CD4-positive, alpha-beta T cell treated with Interleukin-21 for 1 hour (primary cell): ENCODE data around the gene ROBO1.

Source experiments
- DNase-seq: peaks from one replicate; pipeline ENCODE4 v3.0.0-alpha.2; 2020

Gene ROBO1

GRCh38 chr3:79297245-79297960 lies 470.4 kb downstream of the ROBO1 start:
- DNase-seq: no peak

GRCh38 chr3:79286882-79287281 lies 480.9 kb downstream of the ROBO1 start:
- DNase-seq: no peak

DNA sequence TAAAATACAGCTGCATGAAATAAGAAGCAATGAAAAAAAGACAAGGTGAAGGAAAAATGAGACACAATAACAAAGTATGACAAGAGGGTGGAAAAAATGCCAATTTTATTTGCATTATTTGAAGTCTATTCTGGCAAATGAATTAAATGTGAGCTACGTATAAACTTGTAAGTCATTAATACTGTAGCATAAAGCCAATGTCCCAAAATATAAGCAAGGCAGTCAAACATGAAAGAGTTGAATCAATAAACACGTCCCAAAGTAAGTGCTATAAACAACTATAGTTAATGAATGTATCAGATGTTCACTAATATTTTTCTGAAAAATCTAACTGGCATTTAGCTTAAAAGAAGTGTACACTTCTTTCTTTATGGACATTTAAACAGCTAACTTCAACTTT lies 481.9 kb downstream of the ROBO1 start:
- no peak for DNase-seq

GRCh38 chr3:79285380-79285779 lies 482.4 kb downstream of the ROBO1 start:
- DNase-seq: no peak

GRCh38 chr3:79284781-79285180 lies 483.0 kb downstream of the ROBO1 start:
- DNase-seq: no peak

DNA sequence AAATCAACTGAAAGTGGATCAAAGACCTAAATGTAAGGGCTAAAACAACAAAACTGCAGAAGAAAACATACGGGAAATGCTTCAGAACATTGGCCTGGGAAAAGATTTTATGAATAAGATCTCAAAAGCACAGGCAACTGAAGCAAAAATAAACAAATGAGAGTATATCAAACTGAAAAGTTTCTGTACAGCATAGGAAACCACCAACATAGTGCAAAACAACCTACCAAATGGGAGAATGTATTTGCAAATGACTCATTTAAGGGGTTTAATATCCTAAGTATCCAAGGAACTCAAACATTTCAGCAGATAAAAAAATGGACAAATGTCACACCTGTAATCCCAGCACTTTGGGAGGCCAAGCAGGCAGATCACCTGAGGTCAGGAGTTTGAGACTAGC lies 489.1 kb downstream of the ROBO1 start:
- no peak for DNase-seq

DNA sequence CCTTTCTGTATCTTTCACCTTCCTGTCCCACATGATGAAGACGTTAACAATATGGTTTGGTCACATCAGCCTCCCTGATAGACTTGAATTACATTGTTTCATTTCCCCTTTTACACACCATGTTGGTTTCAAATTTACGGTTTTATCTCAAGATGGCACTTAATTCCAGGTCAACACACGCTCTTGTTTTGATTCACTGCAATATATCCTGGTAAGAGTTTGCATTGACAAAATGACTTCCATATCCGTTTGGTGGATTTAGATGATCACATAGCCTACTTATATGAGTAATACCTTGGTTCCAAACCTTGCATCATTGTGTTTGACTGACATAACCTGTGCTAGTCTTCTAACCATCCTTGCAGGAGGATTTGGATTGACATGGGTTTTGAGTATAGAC lies 499.4 kb downstream of the ROBO1 start:
- DNase-seq: no peak

- DNase-seq: no peak
Observed at GRCh38 chr3:79264892-79265291, 502.9 kb downstream of the ROBO1 start.

DNA sequence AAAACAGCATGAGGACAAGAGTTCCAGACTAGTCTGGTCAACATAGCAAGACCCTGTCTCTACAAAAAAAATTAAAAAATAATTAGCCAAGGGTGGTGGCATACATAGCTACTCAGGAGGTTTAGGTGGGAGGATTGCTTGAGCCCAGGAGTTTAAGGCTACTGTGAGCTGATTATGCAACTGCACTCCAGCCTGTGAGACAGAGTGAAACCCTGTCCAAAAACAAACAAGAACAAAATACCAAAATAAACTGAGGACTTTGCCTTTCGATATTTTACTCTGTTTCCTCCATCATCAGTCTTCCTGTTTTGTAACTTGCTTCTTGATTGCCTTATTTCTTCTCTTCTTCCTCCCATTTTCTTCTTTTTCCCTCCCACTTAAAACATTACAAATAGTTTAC lies 504.4 kb downstream of the ROBO1 start:
- DNase-seq: no peak

DNA sequence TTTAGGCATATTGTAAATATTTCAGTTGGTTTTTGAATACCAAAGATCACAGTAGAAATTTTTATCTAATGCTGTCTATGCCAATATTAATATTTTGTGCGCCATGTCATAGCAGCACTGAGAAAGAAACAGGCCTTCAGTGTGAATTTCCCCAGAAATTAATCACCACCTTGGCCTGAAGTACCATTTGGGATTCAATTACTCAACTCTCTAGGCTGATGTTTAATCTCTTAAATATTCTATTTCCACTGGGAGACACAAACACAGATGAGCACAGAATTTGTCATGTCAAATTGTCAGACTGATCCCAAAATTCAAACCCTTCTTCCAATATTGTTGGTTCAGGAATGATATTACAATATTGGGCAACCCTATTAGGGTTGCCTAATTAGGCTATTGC lies 509.3 kb downstream of the ROBO1 start:
- no peak for DNase-seq

DNA sequence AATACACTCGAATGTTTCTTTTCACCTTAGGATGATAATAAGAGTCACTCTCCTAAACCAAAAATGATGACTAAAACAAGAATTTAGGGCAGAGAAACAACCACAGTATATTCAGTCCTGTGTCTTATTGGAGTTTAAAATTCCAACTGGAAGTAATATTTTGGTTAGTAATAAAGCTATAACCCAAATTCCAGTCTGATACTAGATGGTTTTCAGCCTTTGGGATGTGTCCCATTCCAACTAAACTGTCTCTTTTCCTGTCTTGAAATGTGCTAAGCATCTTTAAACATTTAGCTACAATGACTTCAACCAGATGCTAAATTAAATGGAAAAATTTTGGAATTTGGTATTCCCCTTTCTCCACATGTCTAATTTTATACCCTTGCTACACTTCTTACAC lies 510.0 kb downstream of the ROBO1 start:
- no peak for DNase-seq

DNA sequence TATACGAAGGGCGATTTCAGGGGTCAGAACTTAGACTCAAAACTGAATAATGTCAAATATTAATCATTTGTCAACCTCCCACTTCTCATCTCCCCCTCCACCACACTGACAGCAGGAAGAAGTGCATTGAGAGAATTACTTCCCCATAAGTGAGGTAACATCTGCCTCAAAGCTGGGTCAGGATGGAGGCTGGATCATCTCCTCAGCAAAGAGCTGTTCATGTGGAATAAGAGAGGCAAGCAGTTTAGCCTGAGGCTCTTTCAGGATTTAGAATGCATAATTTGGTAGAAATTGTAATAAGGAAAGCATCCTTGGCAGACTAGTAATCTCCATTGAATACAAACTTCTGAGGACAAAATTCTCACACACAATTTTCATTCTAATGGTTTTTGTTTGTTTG lies 512.1 kb downstream of the ROBO1 start:
- DNase-seq: no peak

DNA sequence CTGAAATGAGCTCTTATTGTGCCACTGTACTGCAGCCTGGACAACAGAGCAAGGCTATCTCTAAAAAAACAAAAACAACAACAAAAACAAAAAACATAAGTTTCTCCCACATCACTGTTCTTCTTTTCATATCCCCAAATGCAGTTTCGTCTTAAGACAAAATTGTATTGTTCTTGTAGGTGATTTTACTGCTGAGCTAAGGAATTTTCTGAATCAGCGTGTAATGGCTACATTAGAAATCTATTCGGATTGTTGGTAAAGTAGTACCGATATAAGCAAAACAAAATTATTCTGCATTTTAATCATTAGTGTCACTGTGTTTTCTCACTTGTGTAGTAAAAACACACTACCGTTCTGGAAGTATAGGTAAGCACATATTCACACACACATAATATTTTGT lies 512.5 kb downstream of the ROBO1 start:
- DNase-seq: no peak

- no peak for DNase-seq
Observed at GRCh38 chr3:79253704-79254103, 514.1 kb downstream of the ROBO1 start.

GRCh38 chr3:79253271-79253670 lies 514.5 kb downstream of the ROBO1 start:
- DNase-seq: no peak

GRCh38 chr3:79250746-79251145 lies 517.1 kb downstream of the ROBO1 start:
- DNase-seq: no peak

DNA sequence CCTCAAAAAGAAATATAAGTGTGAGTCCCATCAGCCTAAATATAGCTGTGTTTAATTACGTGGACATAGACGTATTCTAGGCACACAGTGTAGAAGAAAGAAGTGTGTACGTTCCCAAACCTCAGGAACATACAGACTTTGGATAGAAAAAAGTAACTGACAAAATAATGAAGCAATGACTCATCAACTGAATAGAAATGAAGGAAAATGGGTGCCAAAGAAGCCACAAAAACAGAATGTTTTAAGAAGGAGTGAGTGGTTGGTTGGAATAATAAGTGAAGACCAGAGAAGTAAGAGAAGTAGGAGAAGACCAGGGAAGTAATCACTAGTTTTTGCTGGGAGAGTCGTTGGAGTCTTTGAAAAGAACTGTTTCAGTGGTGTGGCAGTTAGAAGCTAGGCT lies 518.1 kb downstream of the ROBO1 start:
- no peak for DNase-seq

GRCh38 chr3:79247725-79248043 lies 520.1 kb downstream of the ROBO1 start:
- DNase-seq: no peak

GRCh38 chr3:79246875-79247724 lies 520.7 kb downstream of the ROBO1 start:
- DNase-seq: no peak

- no peak for DNase-seq
Observed at GRCh38 chr3:79245284-79246138, 522.3 kb downstream of the ROBO1 start.

DNA sequence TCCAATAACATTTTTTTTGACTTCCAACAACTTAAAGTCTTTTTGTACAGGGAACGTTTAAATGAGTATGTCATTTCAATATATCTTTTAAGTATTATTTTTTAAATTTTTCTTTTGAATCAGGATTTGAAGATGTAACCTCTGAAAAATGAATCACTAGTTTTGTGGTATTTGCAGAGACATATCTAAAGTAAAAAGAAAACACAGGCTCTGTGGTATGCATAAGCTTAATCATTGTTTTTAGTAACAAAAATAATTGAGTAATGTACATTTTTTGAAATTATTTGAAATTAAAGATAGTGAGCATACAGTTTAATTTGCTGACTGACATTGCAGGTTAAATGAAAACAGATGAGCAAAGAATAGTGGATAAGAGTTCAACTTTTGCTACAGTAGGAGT lies 531.3 kb downstream of the ROBO1 start:
- DNase-seq: no peak

GRCh38 chr3:79233431-79234060 lies 534.3 kb downstream of the ROBO1 start:
- no peak for DNase-seq

- DNase-seq: no peak
Observed at GRCh38 chr3:79230266-79230665, 537.5 kb downstream of the ROBO1 start.
